HepG2 (cell line): Measurements from ENCODE around the gene KANSL1. TPM values are rescaled to one million over a fixed set of nuclear protein-coding genes. Genes with fewer than 3 reads are reported as not detected.

Experiments
- ATAC-seq: fragments of 200-7000 bp; cut with Tn5 transposase; 3 replicates; pipeline ENCODE4 v1.9.1; 2020; ENCODE audit warnings: mild to moderate bottlenecking, moderate library complexity
- BruUV-seq: library from RNA; stranded (reverse); fragments of 400-500 nt; replicated peaks from 2 replicates; lab custom pipeline; 2021; lab: Mats Ljungman, UMichigan
- CTCF ChIA-PET: fragments of 300-600 bp; formaldehyde crosslinking; extraction: SDS; loops from one replicate; lab custom pipeline; 2021; ENCODE audit warnings: low total read pairs, inconsistent platforms, low intra/inter-chr PET ratio; lab: Yijun Ruan, JAX
- POLR2A ChIA-PET: fragments of 350-600 bp; sonication (Branson Sonifier 250); formaldehyde crosslinking; loops from one replicate; lab custom pipeline; 2020; ENCODE audit warnings: antibody characterized with exemption, inconsistent platforms; lab: Yijun Ruan, JAX
- DNase-seq: peaks from one replicate; pipeline ENCODE4 v3.0.0-alpha.2; 2015; ENCODE audit warnings: low spot score
- FAIRE-seq: peaks from 3 replicates; lab custom pipeline; 2011; peaks lifted over from hg19 to GRCh38; lab: Jason Lieb, UNC
- H2AFZ ChIP-seq: one replicate; pipeline ENCODE4 v1.6.1; 2011; ENCODE audit warnings: low read length, inconsistent platforms
- H3K27ac ChIP-seq: fragments of 300-600 bp; 3 replicates; pipeline ENCODE4 v1.8.0; 2011; ENCODE audit warnings: mixed run types, mild to moderate bottlenecking, mixed read lengths, low read length, inconsistent platforms; ENCODE audit not compliant: insufficient read depth; ENCODE audit errors: extremely low read length
- H3K27me3 ChIP-seq, 2 experiments: fragments of 200-600 bp in 1 of 2; 2 replicates in 1 of 2; 3 replicates in 1 of 2; pipeline versions ENCODE4 v1.6.0 to v1.8.0; 2011; ENCODE audit warnings: low read length in 2 of 2, mild to moderate bottlenecking in 2 of 2, moderate library complexity in 2 of 2, inconsistent platforms in 1 of 2; ENCODE audit not compliant: insufficient read depth in 2 of 2, control insufficient read depth in 1 of 2
- H3K36me3 ChIP-seq, 2 experiments: fragments of 200-600 bp in 1 of 2; replicated peaks in 1 of 2; 2 replicates in 1 of 2; 3 replicates in 1 of 2; pipeline versions ENCODE4 v1.5.1 to v1.8.0; 2011; ENCODE audit warnings: low read length in 2 of 2, inconsistent platforms in 1 of 2; ENCODE audit not compliant: insufficient read depth in 2 of 2, control insufficient read depth in 1 of 2
- H3K4me1 ChIP-seq: 2 replicates; pipeline ENCODE4 v1.5.1; 2012; ENCODE audit warnings: low read length, inconsistent platforms; ENCODE audit not compliant: insufficient read depth
- H3K4me2 ChIP-seq: 2 replicates; pipeline ENCODE4 v1.6.0; 2011; ENCODE audit warnings: low read depth, low read length, inconsistent platforms
- H3K4me3 ChIP-seq, 3 experiments: fragments of 200-600 bp in 1 of 3; sonication (generic), shearing (Covaris generic) in 1 of 3; replicated peaks in 1 of 3; 2 replicates each; pipeline ENCODE4 v1.5.1; 2011 to 2016; ENCODE audit warnings: low read length in 3 of 3, inconsistent platforms in 2 of 3, low read depth in 2 of 3, mild to moderate bottlenecking in 2 of 3, control low read depth in 1 of 3, mixed read lengths in 1 of 3; ENCODE audit not compliant: insufficient read depth in 1 of 3
- H3K79me2 ChIP-seq: one replicate; pipeline ENCODE4 v1.6.1; 2011; ENCODE audit warnings: low read length, inconsistent platforms; ENCODE audit not compliant: insufficient read depth
- H3K9ac ChIP-seq: 2 replicates; pipeline ENCODE4 v1.6.0; 2011; ENCODE audit warnings: mild to moderate bottlenecking, low read depth, low read length, inconsistent platforms; ENCODE audit not compliant: insufficient read depth
- H3K9me3 ChIP-seq: 2 replicates; pipeline ENCODE4 v1.5.1; 2012; ENCODE audit warnings: mild to moderate bottlenecking, low read length
- H4K20me1 ChIP-seq: 2 replicates; pipeline ENCODE4 v1.6.0; 2011; ENCODE audit warnings: inconsistent platforms, mild to moderate bottlenecking, low read length, moderate library complexity; ENCODE audit not compliant: insufficient read depth
- ARID2 ChIP-seq: sonication (generic); formaldehyde crosslinking; IDR thresholded peaks from 2 replicates; pipeline ENCODE4 v1.8.1; 2022; ENCODE audit warnings: mild to moderate bottlenecking, missing genetic modification reagents, borderline replicate concordance
- CHD2 ChIP-seq: IDR thresholded peaks from 2 replicates; pipeline ENCODE4 v1.6.1; 2011; ENCODE audit warnings: low read depth, low read length, improper control_type of control experiment
- HDAC2 ChIP-seq: sonication (generic); formaldehyde crosslinking; IDR thresholded peaks from 2 replicates; pipeline ENCODE4 v1.4.0; 2020; ENCODE audit warnings: missing genetic modification reagents
- KDM3A ChIP-seq: IDR thresholded peaks from 2 replicates; pipeline ENCODE4 v1.6.1; 2018; ENCODE audit warnings: low read depth, missing compliant biosample characterization
- KLF12 ChIP-seq: sonication (generic); formaldehyde crosslinking; IDR thresholded peaks from 2 replicates; pipeline ENCODE4 v1.4.0; 2020; ENCODE audit warnings: missing genetic modification reagents, borderline replicate concordance
- LCORL ChIP-seq, 2 experiments: fragments of 450-650 bp in 1 of 2; sonication (generic) in 1 of 2; formaldehyde crosslinking in 1 of 2; IDR thresholded peaks; 2 replicates each; pipeline versions ENCODE4 v1.5.0 to v1.6.1; 2017 to 2020; ENCODE audit warnings: antibody characterized with exemption in 1 of 2, missing genetic modification reagents in 1 of 2
- PCBP1 ChIP-seq: fragments of 200-400 bp; formaldehyde crosslinking; IDR thresholded peaks from 2 replicates; pipeline ENCODE4 v1.6.1; 2017; ENCODE audit warnings: mild to moderate bottlenecking, low read depth, low read length, borderline replicate concordance
- ZFP62 ChIP-seq: sonication (generic); formaldehyde crosslinking; IDR thresholded peaks from 2 replicates; pipeline ENCODE4 v1.4.0; 2020; ENCODE audit warnings: missing genetic modification reagents
- ZMYM2 ChIP-seq: sonication (generic); formaldehyde crosslinking; IDR thresholded peaks from 2 replicates; pipeline ENCODE4 v1.8.0; 2022; ENCODE audit warnings: mild to moderate bottlenecking, missing genetic modification reagents
- ZNF292 ChIP-seq: sonication (generic); formaldehyde crosslinking; IDR thresholded peaks from 2 replicates; pipeline ENCODE4 v1.8.1; 2022; ENCODE audit warnings: mild to moderate bottlenecking, low read depth, missing genetic modification reagents, borderline replicate concordance
- ZNF567 ChIP-seq: sonication (generic); formaldehyde crosslinking; IDR thresholded peaks from 2 replicates; pipeline ENCODE4 v1.8.1; 2023; ENCODE audit warnings: mild to moderate bottlenecking, missing genetic modification reagents, borderline replicate concordance
- ZNF720 ChIP-seq: sonication (generic); formaldehyde crosslinking; IDR thresholded peaks from 2 replicates; pipeline ENCODE4 v1.4.0; 2020; ENCODE audit warnings: missing genetic modification reagents
- ZNF770 ChIP-seq: sonication (generic); formaldehyde crosslinking; IDR thresholded peaks from 2 replicates; pipeline ENCODE4 v1.5.0; 2020; ENCODE audit warnings: mild to moderate bottlenecking, missing genetic modification reagents
- WGBS: methylation state at CpG from one replicate; pipeline ENCODE4 v1.1.6; 2017; ENCODE audit warnings: low lambda C conversion rate; 5-methylcytosine and 5-hydroxymethylcytosine counted together
- in situ Hi-C: cut with HindIII; loops from 2 replicates; pipeline ENCODE4 v1.10.0; 2017; ENCODE audit warnings: low pct_unique_long_range_greater_than_20kb; ENCODE audit not compliant: extremely low pct_ligation_motif_present
- intact Hi-C: fragments of 100-400 bp; cut with micrococcal nuclease; formaldehyde crosslinking; loops from one replicate; pipeline ENCODE4 v1.10.0; 2022; ENCODE audit not compliant: unreplicated experiment
- polyA plus RNA-seq, 8 experiments: library from polyadenylated mRNA; depleted of rRNA in 3 of 8; stranded (reverse) in 7 of 8; unstranded in 1 of 8; fragments of >200 nt; fragmentation: Illumina TruSeq in 4 of 8; extraction: Trizol in 4 of 8; gene quantifications; 2 replicates each; pipeline versions ENCODE4 v1.2.1 to v1.2.3, GENCODE V29; 2011 to 2016; ENCODE audit warnings: low read depth in 4 of 8, missing spikeins in 1 of 8, mixed read lengths in 1 of 8; ENCODE audit not compliant: insufficient read depth in 1 of 8
- total RNA-seq, 5 experiments: library from RNA; depleted of rRNA; stranded (reverse); fragments of >200 nt; fragmentation: Illumina TruSeq; extraction: Trizol; gene quantifications; 2 replicates each; pipeline ENCODE4 v1.2.3, GENCODE V29; 2016; ENCODE audit warnings: low read depth in 1 of 5
- TF ChIP-seq, protein P1 (sequence below): sonication (generic); formaldehyde crosslinking; IDR thresholded peaks from 2 replicates; pipeline ENCODE4 v1.4.0; 2020; ENCODE audit warnings: missing genetic modification reagents, borderline replicate concordance
- TF ChIP-seq, protein P2 (sequence below): IDR thresholded peaks from 2 replicates; pipeline ENCODE4 v1.6.1; 2016; ENCODE audit warnings: missing genetic modification reagents, missing compliant biosample characterization

KANSL1 gene
- total and polyA plus RNA-seq, 2 of the 13 experiments (the other 11 are each of a cell fraction or from before 2014, with no cell fraction given), result 24.0 to 59.6 TPM

DNA sequence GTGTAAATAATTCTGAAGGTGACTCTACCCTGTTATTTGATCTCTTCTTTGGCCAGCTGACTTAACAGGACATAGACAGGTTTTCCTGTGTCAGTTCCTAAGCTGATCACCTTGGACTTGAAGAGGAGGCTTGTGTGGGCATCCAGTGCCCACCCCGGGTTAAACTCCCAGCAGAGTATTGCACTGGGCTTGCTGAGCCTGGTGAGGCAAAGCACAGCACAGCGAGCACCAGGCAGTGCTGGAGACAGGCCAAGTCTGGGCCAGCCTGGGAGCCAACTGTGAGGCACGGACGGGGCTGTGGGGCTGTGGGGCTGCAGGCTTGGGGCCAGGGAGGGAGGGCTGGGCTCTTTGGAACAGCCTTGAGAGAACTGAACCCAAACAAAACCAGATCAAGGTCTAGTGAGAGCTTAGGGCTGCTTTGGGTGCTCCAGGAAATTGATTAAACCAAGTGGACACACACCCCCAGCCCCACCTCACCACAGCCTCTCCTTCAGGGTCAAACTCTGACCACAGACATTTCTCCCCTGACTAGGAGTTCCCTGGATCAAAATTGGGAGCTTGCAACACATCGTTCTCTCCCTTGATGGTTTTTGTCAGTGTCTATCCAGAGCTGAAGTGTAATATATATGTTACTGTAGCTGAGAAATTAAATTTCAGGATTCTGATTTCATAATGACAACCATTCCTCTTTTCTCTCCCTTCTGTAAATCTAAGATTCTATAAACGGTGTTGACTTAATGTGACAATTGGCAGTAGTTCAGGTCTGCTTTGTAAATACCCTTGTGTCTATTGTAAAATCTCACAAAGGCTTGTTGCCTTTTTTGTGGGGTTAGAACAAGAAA, 189.1 kb downstream of the KANSL1 start (continued):
- TF ChIP-seq ZNF567 (CRISPR knock-in tag) (peak; percentile 94; the same call in 1 of the 2 replicates), ARID2 (0 out of 2 replicates have a peak, but pooled peaks have one; percentile 65), KDM3A (CRISPR knock-in tag) (0 out of 2 replicates have a peak, but pooled peaks have one; percentile 19), CHD2 (no peak)
- TF ChIP-seq, all 625 proteins: peak for 225

DNA sequence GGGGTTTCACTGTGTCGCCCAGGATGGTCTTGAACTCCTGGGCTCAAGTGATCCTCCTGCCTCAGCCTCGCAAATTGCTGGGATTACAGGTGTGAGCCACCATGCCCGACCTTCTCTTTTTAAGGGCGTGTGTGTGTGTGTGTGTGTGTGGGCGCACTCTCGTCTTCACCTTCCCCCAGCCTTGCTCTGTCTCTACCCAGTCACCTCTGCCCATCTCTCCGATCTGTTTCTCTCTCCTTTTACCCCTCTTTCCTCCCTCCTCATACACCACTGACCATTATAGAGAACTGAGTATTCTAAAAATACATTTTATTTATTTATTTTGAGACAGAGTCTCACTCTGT, 190.3 kb downstream of the KANSL1 start:
- no peaks in the 10 kb centered on the region for H4K20me1 ChIP-seq
- no peaks in the 10 kb centered on the region for H3K9me3 ChIP-seq
- peaks cover 46% of the 10 kb centered on the region for H3K4me1 ChIP-seq
- FAIRE-seq (no peak), ATAC-seq (0 out of 3 replicates have a peak, but pooled peaks have one; percentile 1), DNase-seq (no peak)
- H3K27me3 ChIP-seq, result 0 out of 5 replicates have a peak, but pooled peaks cover 0 to 1% of the 10 kb centered on the region in 2 experiments
- CTCF ChIA-PET, result interaction anchor here (1.2 to 4.3 kb wide), 4 partner anchors 41 to 209 kb away, joined by 4 to 37 read pairs (median 10); no protein-coding TSS in a partner anchor
- POLR2A ChIA-PET, result interaction anchor here (1.1 to 2.4 kb wide), 2 partner anchors 56 to 191 kb away, joined by 3 to 11 read pairs; partner anchors contain the start of gene KANSL1
- BruUV-seq, result no TSS peak
- in situ Hi-C loops (loop anchor here (5.0 to 25.0 kb wide), 3 partner anchors 39 to 834 kb away; no protein-coding TSS in a partner anchor), intact Hi-C loops (loop anchor here (1.0 to 5.0 kb wide), 3 partner anchors 41 to 284 kb away; no protein-coding TSS in a partner anchor)
- WGBS, result 29% methylated on average over 7 of the region's 7 CpGs
- peak overlapping the region in 1 of 3 experiments; percentile 67; a peak in 2 of 6 replicates for H3K4me3 ChIP-seq
- H3K79me2 ChIP-seq, result no peaks in the 10 kb centered on the region
- no peak overlapping the region for H3K27ac ChIP-seq
- H3K9ac ChIP-seq, result no peak overlapping the region
- H3K4me2 ChIP-seq, result peak overlapping the region; percentile 92
- no peak overlapping the region for H2AFZ ChIP-seq
- no peaks in the 10 kb centered on the region for H3K36me3 ChIP-seq
- no peak for TF ChIP-seq HDAC2 (CRISPR knock-in tag)
- TF ChIP-seq, protein P1, sequence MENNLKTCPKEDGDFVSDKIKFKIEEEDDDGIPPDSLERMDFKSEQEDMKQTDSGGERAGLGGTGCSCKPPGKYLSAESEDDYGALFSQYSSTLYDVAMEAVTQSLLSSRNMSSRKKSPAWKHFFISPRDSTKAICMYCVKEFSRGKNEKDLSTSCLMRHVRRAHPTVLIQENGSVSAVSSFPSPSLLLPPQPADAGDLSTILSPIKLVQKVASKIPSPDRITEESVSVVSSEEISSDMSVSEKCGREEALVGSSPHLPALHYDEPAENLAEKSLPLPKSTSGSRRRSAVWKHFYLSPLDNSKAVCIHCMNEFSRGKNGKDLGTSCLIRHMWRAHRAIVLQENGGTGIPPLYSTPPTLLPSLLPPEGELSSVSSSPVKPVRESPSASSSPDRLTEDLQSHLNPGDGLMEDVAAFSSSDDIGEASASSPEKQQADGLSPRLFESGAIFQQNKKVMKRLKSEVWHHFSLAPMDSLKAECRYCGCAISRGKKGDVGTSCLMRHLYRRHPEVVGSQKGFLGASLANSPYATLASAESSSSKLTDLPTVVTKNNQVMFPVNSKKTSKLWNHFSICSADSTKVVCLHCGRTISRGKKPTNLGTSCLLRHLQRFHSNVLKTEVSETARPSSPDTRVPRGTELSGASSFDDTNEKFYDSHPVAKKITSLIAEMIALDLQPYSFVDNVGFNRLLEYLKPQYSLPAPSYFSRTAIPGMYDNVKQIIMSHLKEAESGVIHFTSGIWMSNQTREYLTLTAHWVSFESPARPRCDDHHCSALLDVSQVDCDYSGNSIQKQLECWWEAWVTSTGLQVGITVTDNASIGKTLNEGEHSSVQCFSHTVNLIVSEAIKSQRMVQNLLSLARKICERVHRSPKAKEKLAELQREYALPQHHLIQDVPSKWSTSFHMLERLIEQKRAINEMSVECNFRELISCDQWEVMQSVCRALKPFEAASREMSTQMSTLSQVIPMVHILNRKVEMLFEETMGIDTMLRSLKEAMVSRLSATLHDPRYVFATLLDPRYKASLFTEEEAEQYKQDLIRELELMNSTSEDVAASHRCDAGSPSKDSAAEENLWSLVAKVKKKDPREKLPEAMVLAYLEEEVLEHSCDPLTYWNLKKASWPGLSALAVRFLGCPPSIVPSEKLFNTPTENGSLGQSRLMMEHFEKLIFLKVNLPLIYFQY, result no peak
- no peak for TF ChIP-seq ZFP62 (CRISPR knock-in tag)
- TF ChIP-seq ZNF720 (CRISPR knock-in tag), result no peak
- TF ChIP-seq KLF12 (CRISPR knock-in tag), result no peak
- TF ChIP-seq, protein P2, sequence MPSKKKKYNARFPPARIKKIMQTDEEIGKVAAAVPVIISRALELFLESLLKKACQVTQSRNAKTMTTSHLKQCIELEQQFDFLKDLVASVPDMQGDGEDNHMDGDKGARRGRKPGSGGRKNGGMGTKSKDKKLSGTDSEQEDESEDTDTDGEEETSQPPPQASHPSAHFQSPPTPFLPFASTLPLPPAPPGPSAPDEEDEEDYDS, result no peak
- TF ChIP-seq LCORL (IDR thresholded peaks at IDR 0.05), result no peak
- TF ChIP-seq LCORL (CRISPR knock-in tag; IDR thresholded peaks at IDR 0.05), result peak; percentile 3; the same call in 1 of the 2 replicates
- peak; percentile 59 for TF ChIP-seq ZNF770 (CRISPR knock-in tag)
- TF ChIP-seq PCBP1, result no peak
- 0 out of 2 replicates have a peak, but pooled peaks have one; percentile 15 for TF ChIP-seq ZMYM2 (CRISPR knock-in tag)
- TF ChIP-seq ZNF292 (CRISPR knock-in tag), result 0 out of 2 replicates have a peak, but pooled peaks have one; percentile 17
